NOMO-1 treated with dmso at 0.1 percent for 144 hours (cell line): ENCODE measurements around the gene HLA-B.
"Not testable (repeated sequence)": the region's sequence is repeated elsewhere in the genome, so short reads cannot be mapped to it uniquely, and the experiment has no call there.

ENCODE experiments used
- DNase-seq: peaks from one replicate; lab custom pipeline; 2025; ENCODE audit not compliant: unreplicated experiment; lab: John Stamatoyannopoulos, UW

The HLA-B gene

GRCh38 chr6:31356946-31357466, at the start of gene HLA-B:
Gene HLA-B, minus strand, starts transcription at chr6:31357179. Its CDS starts 21 bp downstream, at chr6:31357158.
- peak; percentile 34 for DNase-seq

- DNase-seq, result no peak
Measured at GRCh38 chr6:31405996-31406395, 49.0 kb upstream of the HLA-B start.

- DNase-seq, result not testable (repeated sequence)
Measured at GRCh38 chr6:31404061-31404364, 47.0 kb upstream of the HLA-B start.

GRCh38 chr6:31403283-31404060, 46.5 kb upstream of the HLA-B start, which contains the start of gene MICA:
Gene MICA, plus strand, starts transcription at chr6:31403595. Its CDS starts 38 bp downstream, at chr6:31403633.
- DNase-seq, result no peak

- no peak for DNase-seq
Measured at GRCh38 chr6:31402324-31403282, 45.6 kb upstream of the HLA-B start.

- DNase-seq, result peak; percentile 18
Measured at GRCh38 chr6:31401403-31401802, 44.4 kb upstream of the HLA-B start.

GRCh38 chr6:31400467-31401289, 43.7 kb upstream of the HLA-B start:
- DNase-seq, result peak; percentile 82

- peak; percentile 54 for DNase-seq
Measured at GRCh38 chr6:31399589-31400466, 42.8 kb upstream of the HLA-B start.

- no peak for DNase-seq
Measured at GRCh38 chr6:31397901-31398525, 41.0 kb upstream of the HLA-B start.

- not testable (repeated sequence) for DNase-seq
Measured at GRCh38 chr6:31397153-31397499, 40.1 kb upstream of the HLA-B start.

GRCh38 chr6:31396422-31397152, 39.6 kb upstream of the HLA-B start:
- DNase-seq, result peak; percentile 45

GRCh38 chr6:31395832-31396231, 38.9 kb upstream of the HLA-B start:
- DNase-seq, result no peak

GRCh38 chr6:31394381-31394780, 37.4 kb upstream of the HLA-B start:
- no peak for DNase-seq

GRCh38 chr6:31393932-31394331, 37.0 kb upstream of the HLA-B start:
- DNase-seq, result no peak

- DNase-seq, result not testable (repeated sequence)
Measured at GRCh38 chr6:31389802-31390132, 32.8 kb upstream of the HLA-B start.

- DNase-seq, result not testable (repeated sequence)
Measured at GRCh38 chr6:31388916-31389801, 32.2 kb upstream of the HLA-B start.

- DNase-seq, result no peak
Measured at GRCh38 chr6:31386977-31387376, 30.0 kb upstream of the HLA-B start.

- no peak for DNase-seq
Measured at GRCh38 chr6:31386099-31386498, 29.1 kb upstream of the HLA-B start.
